ENCODE measurements around the gene SNIP1. TPM values are rescaled to one million over a fixed set of nuclear protein-coding genes. Genes with fewer than 3 reads are reported as not detected.

Gene SNIP1
- total and polyA plus RNA-seq, 2 of the 8 experiments (the other 6 are each of a cell fraction or from before 2014, with no cell fraction given): 3.7 to 15.7 TPM

DNA sequence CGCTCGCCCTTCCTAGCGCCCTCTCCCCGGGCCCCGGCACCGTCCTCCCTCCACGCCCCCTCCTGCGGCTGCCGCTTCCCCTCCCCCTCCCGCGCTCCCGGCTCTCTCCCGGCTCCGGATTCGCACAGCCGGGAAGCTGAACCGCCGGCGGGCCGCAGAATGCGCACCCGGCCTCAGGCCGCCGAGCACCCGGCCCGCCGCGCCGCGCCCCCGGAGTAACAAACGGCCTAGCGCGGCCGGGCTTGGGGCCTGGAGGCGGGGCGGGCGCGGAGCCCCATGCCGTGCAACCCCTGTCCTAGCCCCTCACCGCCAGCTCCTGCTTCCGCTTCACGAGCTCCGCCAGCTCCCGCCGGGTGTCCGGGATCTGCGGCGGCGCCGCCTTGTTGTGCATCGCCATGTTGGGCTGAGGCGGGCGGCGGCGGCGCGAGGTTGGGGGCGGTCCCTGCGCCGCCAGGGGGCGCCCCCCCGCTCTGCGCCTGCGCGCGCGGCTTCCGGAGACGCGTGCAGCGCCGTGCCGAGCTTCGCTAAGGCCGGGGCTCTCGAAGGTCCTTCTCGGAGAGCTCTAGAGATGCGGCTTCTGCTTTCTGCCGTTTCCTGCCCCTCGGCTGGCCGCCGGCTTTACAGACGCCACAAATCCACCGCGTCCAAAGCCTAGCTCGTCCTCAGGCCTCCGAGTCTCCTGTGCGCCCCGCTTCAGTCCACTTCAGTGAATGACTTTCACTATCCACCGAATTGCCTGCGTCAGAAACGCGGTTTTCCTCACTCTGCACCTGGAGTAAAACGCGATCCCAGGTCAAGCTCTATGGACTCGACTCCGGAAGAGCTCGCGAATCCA lies 39.5 kb downstream of the SNIP1 start, which contains the start of gene MEAF6 (continued):
- TF ChIP-seq CEBPB (IDR thresholded peaks at IDR 0.05; ENCODE audit: low read depth, low read length) (no peak), FOSL1 (IDR thresholded peaks at IDR 0.05; ENCODE audit: insufficient read depth, low read depth, low read length) (no peak), SP4 (IDR thresholded peaks at IDR 0.05; ENCODE audit: low read length) (no peak), CTBP2 (IDR thresholded peaks at IDR 0.05; ENCODE audit: borderline replicate concordance, insufficient read depth, insufficient read length, low read length) (no peak), KDM4A (IDR thresholded peaks at IDR 0.05; ENCODE audit: low read depth, low read length, severe bottlenecking) (peak; percentile 95), TEAD4 (IDR thresholded peaks at IDR 0.05; ENCODE audit: low read depth, low read length) (no peak), RXRA (IDR thresholded peaks at IDR 0.05; ENCODE audit: insufficient read depth, low read depth, low read length) (no peak), RAD21 (IDR thresholded peaks at IDR 0.05 in 1 of 2, conservative IDR thresholded peaks at IDR 0.05 in 1 of 2; ENCODE audit: low read depth in 2 of 2, low read length in 2 of 2) (no peak), EZH2 (IDR thresholded peaks at IDR 0.05; ENCODE audit: low read depth, low read length, severe bottlenecking) (no peak), SIN3A (conservative IDR thresholded peaks at IDR 0.05 in 1 of 2, IDR thresholded peaks at IDR 0.05 in 1 of 2; ENCODE audit: low read depth in 1 of 2, low read length in 2 of 2) (peak; percentile 8 to 25; a peak in 1 of 4 replicates), JUN (IDR thresholded peaks at IDR 0.05; ENCODE audit: low read depth, low read length) (no peak), CHD1 (IDR thresholded peaks at IDR 0.05; ENCODE audit: low read depth, low read length) (no peak)
- TF ChIP-seq, protein P1, sequence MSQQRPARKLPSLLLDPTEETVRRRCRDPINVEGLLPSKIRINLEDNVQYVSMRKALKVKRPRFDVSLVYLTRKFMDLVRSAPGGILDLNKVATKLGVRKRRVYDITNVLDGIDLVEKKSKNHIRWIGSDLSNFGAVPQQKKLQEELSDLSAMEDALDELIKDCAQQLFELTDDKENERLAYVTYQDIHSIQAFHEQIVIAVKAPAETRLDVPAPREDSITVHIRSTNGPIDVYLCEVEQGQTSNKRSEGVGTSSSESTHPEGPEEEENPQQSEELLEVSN (IDR thresholded peaks at IDR 0.05): peak; percentile 86
- TF ChIP-seq, protein P2, sequence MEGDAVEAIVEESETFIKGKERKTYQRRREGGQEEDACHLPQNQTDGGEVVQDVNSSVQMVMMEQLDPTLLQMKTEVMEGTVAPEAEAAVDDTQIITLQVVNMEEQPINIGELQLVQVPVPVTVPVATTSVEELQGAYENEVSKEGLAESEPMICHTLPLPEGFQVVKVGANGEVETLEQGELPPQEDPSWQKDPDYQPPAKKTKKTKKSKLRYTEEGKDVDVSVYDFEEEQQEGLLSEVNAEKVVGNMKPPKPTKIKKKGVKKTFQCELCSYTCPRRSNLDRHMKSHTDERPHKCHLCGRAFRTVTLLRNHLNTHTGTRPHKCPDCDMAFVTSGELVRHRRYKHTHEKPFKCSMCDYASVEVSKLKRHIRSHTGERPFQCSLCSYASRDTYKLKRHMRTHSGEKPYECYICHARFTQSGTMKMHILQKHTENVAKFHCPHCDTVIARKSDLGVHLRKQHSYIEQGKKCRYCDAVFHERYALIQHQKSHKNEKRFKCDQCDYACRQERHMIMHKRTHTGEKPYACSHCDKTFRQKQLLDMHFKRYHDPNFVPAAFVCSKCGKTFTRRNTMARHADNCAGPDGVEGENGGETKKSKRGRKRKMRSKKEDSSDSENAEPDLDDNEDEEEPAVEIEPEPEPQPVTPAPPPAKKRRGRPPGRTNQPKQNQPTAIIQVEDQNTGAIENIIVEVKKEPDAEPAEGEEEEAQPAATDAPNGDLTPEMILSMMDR (IDR thresholded peaks at IDR 0.05; ENCODE audit: control extremely low read depth in 1 of 3, insufficient read depth in 1 of 3, low read depth in 1 of 3, low read length in 3 of 3): peak; percentile 61 to 70 (median 63)
- TF ChIP-seq, protein P3, sequence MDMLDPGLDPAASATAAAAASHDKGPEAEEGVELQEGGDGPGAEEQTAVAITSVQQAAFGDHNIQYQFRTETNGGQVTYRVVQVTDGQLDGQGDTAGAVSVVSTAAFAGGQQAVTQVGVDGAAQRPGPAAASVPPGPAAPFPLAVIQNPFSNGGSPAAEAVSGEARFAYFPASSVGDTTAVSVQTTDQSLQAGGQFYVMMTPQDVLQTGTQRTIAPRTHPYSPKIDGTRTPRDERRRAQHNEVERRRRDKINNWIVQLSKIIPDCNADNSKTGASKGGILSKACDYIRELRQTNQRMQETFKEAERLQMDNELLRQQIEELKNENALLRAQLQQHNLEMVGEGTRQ (IDR thresholded peaks at IDR 0.05; ENCODE audit: low read length): no peak
- TF ChIP-seq, protein P4, sequence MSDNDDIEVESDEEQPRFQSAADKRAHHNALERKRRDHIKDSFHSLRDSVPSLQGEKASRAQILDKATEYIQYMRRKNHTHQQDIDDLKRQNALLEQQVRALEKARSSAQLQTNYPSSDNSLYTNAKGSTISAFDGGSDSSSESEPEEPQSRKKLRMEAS (IDR thresholded peaks at IDR 0.05): peak; percentile 83
- TF ChIP-seq, protein P5, sequence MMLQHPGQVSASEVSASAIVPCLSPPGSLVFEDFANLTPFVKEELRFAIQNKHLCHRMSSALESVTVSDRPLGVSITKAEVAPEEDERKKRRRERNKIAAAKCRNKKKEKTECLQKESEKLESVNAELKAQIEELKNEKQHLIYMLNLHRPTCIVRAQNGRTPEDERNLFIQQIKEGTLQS (IDR thresholded peaks at IDR 0.05; ENCODE audit: insufficient read depth, low read depth, low read length): no peak; the same call in 1 of the 2 replicates
